ENCODE data around the gene SSC5D.

DNA sequence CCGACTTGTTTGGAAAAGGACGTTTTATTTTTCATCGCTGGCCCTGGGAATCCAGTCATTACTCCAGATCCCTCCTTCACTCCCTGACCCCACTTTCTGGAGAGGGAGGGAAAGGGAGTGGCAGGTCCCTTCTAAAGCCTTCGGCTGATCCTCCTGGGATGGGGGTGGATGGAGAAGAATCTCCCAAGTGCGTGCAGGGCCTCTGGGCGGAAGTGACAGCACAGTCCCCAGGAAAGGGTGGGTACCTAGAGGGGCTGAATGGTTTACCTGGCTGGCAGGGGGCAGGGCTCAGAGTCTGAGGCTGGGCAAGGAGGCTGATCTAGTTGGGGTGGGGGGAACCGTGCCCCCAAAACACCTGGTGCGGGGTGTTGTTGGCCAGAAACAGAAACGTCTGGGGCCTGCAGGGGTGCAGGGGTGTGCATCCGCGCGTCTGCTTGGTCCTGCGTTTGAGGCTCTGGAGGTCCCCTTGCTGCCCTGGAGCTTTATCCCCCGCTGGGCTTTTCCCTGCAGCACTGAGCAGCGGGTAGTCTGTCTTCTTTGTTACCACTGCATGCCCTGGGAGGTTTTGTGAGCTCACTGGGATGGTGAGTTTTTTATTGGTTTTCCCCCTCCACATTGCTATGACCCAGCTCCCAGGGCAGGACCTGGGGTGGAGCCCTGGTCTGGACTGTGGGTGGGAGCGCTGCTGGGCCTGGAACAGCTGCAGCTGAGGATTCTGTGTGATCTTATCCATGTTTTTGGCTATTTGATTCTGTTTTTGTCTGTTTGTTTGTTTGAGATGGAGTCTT, 14.8 kb upstream of the SSC5D start:
- TF ChIP-seq POLR2A (IDR thresholded peaks at IDR 0.05; ENCODE audit: low read depth, low read length) (no peak), TAF1 (IDR thresholded peaks at IDR 0.05; ENCODE audit: low read depth, low read length) (no peak), POLR2AphosphoS5 (IDR thresholded peaks at IDR 0.05; ENCODE audit: low read depth, low read length) (no peak)

Data from GM12891 (cell line).